ENCODE measurements around the gene DUS3L. TPM values are rescaled to one million over a fixed set of nuclear protein-coding genes. Genes with fewer than 3 reads are reported as not detected.

The DUS3L gene
- total RNA-seq, 2 experiments from 2014 or later = 38.3 to 42.1 TPM

DNA sequence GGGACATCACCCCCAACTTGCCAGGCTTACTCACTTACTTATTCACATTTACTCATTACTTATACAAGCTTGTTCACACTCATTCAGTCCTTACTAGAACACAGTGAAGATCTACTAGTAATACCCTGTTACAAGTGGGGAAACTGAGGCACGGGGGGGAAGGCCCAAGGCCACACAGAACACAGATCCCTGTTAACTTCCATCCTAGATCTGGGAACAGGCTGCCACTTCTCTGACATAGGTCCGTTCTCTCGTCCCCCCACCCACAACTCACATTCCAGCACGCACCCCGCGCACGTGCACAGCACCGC, 12.4 kb upstream of the DUS3L start:
- no peaks in the 10 kb centered on the region for H3K9me3 Mint-ChIP-seq
- CTCF ChIA-PET = interaction anchor here (0.6 to 2.3 kb wide), 42 partner anchors 8 to 892 kb away, joined by 3 to 58 read pairs (median 5); partner anchors contain the start of genes CATSPERD, CLPP, DUS3L and FUT6

DNA sequence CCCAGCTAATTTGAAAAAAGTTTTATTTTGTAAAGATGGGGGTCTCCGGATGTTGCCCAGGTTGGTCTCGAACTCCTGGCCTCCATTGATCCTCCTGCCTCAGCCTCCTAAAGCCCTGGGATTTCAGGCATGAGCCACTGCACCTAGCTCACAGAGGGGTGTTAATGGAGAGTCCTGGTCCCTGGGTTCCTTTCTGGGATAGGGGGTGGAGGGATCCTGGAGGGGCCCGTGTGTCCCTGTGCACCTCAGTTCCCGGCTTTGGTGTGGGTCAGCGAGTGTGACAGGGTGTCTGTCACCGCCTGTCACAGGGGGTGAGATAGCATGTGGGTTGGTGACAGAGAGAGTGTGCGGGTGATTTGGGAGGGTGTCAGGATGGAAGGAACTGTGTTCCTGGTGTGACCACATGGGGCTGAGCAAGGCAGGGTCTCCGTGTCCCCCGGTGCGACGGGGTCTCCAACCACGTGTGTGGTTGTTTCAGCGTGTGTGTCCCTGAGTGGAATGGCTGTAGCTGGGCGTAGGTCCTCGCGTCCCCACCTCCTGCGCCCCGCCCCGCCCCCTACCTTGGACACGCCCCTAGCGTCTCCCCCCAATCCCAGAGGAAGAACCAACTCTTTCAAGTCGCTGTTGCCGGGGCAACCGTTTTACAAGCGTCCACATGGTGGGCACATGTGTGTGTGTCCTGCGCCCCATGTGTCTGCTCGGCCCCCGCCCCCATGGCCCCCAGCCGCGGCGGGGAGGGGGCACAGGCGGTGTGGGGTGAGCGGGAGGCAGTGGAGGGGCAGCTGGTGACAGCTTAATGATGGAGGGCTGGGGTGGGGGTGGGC, 11.0 kb upstream of the DUS3L start:
- no peak overlapping the region for H3K27ac Mint-ChIP-seq
- no peak for DNase-seq
- peaks cover 23% of the 10 kb centered on the region for H3K4me1 Mint-ChIP-seq
- peaks cover 33% of the 10 kb centered on the region for H3K27me3 Mint-ChIP-seq
- ChIA-PET CTCF (no interaction called here), POLR2A (no interaction called here)
- no peaks in the 10 kb centered on the region for H3K9me3 Mint-ChIP-seq
- H3K4me3 Mint-ChIP-seq = no peak overlapping the region
- no peaks in the 10 kb centered on the region for H3K36me3 Mint-ChIP-seq (ENCODE audit: low read depth)

More for the DNA sequence above, 12.4 kb upstream of the DUS3L start:
- no peak for DNase-seq
- H3K4me3 Mint-ChIP-seq = peak overlapping the region; percentile 63
- POLR2A ChIA-PET = interaction anchor here (1.1 to 2.3 kb wide), 4 partner anchors 19 to 219 kb away, joined by 4 to 30 read pairs (median 14); partner anchors contain the start of genes NDUFA11 and VMAC
- peaks cover 23% of the 10 kb centered on the region for H3K4me1 Mint-ChIP-seq
- peaks cover 38% of the 10 kb centered on the region for H3K27me3 Mint-ChIP-seq
- no peak overlapping the region for H3K27ac Mint-ChIP-seq
- H3K36me3 Mint-ChIP-seq (ENCODE audit: low read depth) = no peaks in the 10 kb centered on the region

DNA sequence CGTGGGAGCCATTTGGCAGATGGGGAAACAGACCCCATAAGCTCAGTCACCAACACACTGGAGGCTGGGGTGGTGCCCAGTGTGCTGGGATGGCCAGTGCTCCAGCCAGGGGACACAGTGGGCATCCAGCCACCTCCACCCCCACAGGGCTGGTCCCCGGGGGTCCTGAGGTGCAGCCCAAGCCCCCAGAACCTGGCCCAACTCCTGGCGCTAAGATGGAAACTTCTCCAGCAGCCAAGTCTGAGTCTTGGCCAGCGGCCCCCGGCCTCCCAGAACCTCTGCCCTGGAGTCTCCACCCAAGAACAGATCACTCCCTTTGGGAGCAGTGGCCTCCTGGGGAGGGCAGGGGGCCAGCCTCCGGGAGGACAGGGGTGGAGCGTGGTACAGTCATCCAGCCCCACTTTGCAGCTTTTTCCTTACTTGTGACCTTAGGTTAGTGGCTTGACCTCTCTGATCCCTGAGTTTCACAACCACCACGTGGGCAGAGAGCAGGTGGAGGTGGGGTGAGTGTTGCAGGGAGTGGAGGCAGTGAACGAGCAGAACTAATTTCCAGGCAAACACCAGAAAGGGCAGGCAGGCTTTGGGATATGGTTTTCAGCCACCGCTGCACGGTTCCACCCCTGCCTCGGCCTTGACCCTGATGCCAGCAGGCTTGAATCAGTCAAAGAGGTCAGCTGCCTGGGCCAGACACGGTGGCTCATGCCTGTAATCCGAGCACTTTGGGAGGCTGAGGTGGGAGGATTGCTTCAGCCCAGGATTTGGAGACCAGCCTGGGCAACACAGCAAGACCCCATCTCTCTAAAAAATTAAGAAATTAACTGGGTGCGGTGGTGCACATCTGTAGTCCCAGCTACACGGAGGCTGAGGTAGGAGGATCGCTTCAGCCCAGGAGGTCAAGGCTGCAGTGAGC, 9.7 kb upstream of the DUS3L start:
- H3K27me3 Mint-ChIP-seq = peaks cover 22% of the 10 kb centered on the region
- no peak overlapping the region for H3K4me3 Mint-ChIP-seq
- ChIA-PET CTCF (no interaction called here), POLR2A (interaction anchor here (1.4 kb wide), 1 partner anchor 10 kb away, joined by 4 read pairs; the partner anchor contains the start of gene DUS3L)
- no peaks in the 10 kb centered on the region for H3K36me3 Mint-ChIP-seq (ENCODE audit: low read depth)
- H3K27ac Mint-ChIP-seq = no peak overlapping the region
- DNase-seq = no peak
- H3K9me3 Mint-ChIP-seq = no peaks in the 10 kb centered on the region
- H3K4me1 Mint-ChIP-seq = peaks cover 23% of the 10 kb centered on the region

DNA sequence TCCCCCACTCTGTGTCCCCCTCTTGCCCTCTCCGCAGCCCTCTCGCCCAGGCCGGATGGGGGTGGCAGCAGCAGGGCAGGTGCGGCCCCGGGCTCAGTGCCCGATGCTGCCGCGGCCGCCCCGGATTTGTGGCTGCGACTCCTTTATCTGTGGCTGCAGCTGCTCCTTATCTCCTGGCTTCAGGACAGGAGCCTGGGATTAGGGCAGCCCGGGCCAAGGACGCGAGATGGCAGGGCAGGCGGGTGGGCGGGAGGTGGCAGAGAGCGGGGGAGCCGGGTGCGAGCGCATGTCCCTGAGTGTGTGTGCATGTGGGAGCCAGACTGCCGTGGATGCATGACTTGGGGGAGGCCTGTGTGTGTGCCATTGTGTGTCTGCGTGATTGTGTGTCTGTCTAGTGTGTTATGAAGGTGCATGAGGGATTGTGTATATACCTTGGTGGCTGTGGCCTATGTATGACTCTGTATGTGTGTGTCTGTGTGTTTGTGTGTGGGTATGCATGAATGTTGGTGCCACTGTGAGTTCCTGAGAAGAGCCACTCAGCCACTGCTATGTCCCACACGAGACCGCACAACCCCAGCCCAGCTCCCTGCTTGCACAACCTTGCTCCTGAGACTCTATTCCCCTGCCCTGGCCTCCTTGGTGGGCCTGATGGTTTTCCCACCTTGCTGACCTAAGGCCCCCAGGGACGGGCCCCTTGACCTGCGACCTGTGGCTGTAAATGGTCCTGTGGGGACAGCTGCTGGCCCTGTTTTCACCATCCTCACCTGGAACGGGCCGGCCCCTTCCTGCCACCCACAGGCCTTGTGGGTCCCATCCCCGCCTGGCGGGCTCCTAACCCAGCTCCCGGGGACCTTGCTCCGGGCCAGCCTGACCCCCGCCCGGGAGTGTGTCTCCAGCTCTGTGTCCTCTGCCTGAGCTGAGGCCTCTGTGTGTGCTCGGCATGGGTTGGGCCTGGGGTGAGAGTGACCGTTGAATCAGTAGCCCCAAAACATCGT, 8.6 kb upstream of the DUS3L start:
- CTCF ChIA-PET = no interaction called here
- Mint-ChIP-seq H3K27ac (no peak overlapping the region), H3K9me3 (no peaks in the 10 kb centered on the region), H3K27me3 (peaks cover 18% of the 10 kb centered on the region), H3K4me1 (peaks cover 20% of the 10 kb centered on the region), H3K36me3 (ENCODE audit: low read depth) (no peaks in the 10 kb centered on the region), H3K4me3 (no peak overlapping the region)
- DNase-seq = no peak
- POLR2A ChIA-PET = interaction anchor here (0.5 to 1.4 kb wide), 2 partner anchors 9 kb away, joined by 3 to 4 read pairs; partner anchors contain the start of gene DUS3L

DNA sequence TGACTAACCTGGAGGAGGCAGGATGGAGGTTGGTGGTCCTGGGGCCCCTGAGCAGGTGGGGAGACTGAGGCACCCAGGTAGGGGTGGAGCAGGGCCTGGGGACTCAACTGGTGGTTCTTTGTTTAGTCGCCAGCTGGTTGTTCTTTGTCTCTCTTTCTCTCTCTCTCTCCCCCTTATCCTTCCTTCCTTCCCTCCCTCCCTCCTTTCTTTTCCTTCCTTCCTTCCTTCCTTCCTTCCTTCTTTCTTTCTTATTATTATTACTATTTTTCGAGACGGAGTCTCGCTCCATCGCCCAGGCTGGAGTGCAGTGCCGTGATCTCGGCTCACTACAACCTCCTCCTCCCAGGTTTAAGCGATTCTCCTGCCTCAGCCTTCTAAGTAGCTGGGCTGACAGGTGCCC, 7.3 kb upstream of the DUS3L start:
- Mint-ChIP-seq H3K27ac (no peak overlapping the region), H3K9me3 (no peaks in the 10 kb centered on the region), H3K36me3 (ENCODE audit: low read depth) (no peaks in the 10 kb centered on the region), H3K4me1 (peaks cover 9% of the 10 kb centered on the region), H3K27me3 (peaks cover 10% of the 10 kb centered on the region), H3K4me3 (no peak overlapping the region)
- DNase-seq = no peak
- ChIA-PET POLR2A (interaction anchor here (1.5 kb wide), 1 partner anchor 10 kb away, joined by 3 read pairs; no protein-coding TSS in a partner anchor), CTCF (no interaction called here)

DNA sequence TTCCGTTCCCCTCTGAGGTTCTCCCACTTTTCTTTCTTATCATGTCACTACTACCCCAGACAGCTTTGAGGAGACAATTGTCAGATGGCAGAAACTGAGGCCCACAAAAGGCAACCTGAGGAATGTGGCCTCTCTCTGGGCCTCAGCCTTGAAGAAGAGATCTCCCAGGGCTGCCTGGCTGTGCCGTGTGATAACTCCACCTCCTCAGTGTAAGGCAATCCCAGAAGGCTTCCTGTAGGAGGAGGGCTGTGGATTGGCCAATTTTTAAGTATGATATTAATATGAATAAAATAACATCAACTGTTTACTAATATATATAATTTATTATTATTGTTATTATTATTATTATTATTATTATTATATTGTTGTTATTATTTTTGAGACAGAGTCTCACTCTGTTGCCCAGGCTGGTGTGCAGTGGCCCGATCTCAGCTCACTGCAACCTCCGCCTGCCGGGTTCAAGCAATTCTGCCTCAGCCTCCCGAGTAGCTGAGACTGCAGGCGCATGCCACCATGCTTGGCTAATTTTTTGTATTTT, 4.5 kb upstream of the DUS3L start:
- Mint-ChIP-seq H3K4me3 (no peak overlapping the region), H3K36me3 (ENCODE audit: low read depth) (peaks cover 4% of the 10 kb centered on the region), H3K4me1 (peaks cover 8% of the 10 kb centered on the region), H3K9me3 (no peaks in the 10 kb centered on the region), H3K27ac (no peak overlapping the region), H3K27me3 (peaks cover 2% of the 10 kb centered on the region)
- DNase-seq = no peak
- POLR2A ChIA-PET = interaction anchor here (1.5 to 3.0 kb wide), 2 partner anchors 9 to 108 kb away, joined by 4 to 6 read pairs; partner anchors contain the start of genes NDUFA11 and NRTN
- CTCF ChIA-PET = interaction anchor here (0.7 to 1.5 kb wide), 4 partner anchors 9 to 185 kb away, joined by 3 to 6 read pairs (median 4); partner anchors contain the start of gene NRTN

DNA sequence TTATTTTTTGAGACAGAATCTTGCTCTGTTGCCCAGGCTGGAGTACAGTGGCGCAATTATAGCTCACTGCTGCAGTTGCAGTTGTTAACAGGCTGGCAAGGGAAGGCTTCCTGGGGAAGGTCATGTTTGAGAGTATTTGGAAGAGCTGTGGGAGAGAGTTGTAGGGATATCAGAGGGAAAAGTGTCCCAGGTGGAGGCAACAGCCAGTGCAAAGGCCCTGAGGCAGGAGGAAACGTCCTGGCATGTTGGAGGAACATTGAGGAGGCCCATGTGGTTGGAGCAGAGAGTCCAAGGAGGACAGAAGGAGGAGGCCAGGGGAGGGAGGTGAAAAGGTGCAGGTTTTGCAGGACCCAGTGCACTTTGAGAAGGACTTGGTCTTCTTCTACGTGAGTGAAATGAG, 2.2 kb upstream of the DUS3L start:
- DNase-seq = no peak
- Mint-ChIP-seq H3K27me3 (no peaks in the 10 kb centered on the region), H3K27ac (no peak overlapping the region), H3K36me3 (ENCODE audit: low read depth) (peaks cover 18% of the 10 kb centered on the region), H3K9me3 (no peaks in the 10 kb centered on the region), H3K4me1 (peaks cover 16% of the 10 kb centered on the region), H3K4me3 (no peak overlapping the region)
- POLR2A ChIA-PET = interaction anchor here (3.0 kb wide), 1 partner anchor 111 kb away, joined by 6 read pairs; the partner anchor contains the start of gene NDUFA11
- CTCF ChIA-PET = interaction anchor here (0.6 to 5.1 kb wide), 6 partner anchors 11 to 511 kb away, joined by 3 to 54 read pairs (median 4); no protein-coding TSS in a partner anchor

DNA sequence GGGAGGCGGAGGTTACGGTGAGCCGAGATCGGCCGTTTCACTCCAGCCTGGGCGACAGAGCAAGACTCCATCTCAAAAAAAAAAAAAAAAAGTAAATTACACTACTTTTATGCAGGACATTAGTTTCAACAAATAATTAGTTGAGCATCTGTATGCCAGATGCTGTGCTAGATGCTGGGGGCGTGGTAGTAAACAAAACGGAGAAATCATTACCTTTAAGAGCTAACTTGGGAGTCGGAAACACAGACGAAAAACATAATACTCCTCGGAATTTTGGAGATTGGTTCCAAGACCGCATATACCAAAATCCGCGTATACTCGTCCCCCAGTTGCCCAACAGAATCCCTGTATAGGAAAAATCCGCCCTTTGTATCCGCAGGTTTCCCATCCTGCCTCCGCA, 1.3 kb upstream of the DUS3L start:
- H3K27me3 Mint-ChIP-seq = no peaks in the 10 kb centered on the region

DNA sequence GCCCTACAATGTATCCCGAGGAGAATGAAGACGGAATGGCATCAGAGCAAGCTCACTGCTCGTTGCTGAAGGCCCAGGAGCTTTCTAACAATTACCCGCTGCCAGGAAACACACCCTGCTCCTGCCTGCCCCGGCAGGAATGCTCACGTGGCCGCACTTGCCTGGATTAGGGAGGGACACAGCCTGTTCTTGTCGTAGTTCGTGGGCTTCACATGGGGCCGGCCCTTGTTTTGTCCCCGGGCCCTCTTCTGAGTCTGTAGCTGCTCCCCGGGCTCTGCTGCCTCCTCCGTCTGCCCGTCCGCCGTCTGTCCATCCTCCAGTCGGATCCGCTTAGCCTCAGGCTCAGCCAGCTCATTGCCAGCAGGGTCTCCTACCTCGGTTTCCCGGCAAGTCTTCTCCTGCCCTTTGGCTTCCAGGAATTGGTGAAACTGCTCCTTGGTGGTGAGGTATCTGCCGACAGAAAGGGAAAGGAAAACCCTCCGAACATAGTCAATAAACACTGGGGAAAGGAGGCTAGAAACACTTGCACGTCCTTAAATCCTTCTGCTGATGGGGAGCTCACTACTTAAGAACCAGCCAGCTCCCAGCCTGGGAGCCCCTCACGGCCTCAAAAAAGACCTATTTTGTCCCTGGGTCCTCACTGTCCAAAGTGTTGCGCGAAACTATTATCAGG, 941 bp downstream of the DUS3L start:
- no peak for DNase-seq
- peaks cover 34% of the 10 kb centered on the region for H3K36me3 Mint-ChIP-seq (ENCODE audit: low read depth)
- ChIA-PET CTCF (interaction anchor here (1.1 to 5.1 kb wide), 6 partner anchors 14 to 114 kb away, joined by 3 to 54 read pairs (median 4); partner anchors contain the start of gene NDUFA11), POLR2A (interaction anchor here (0.6 to 2.6 kb wide), 10 partner anchors 9 to 174 kb away, joined by 3 to 17 read pairs (median 4); partner anchors contain the start of genes CATSPERD, LONP1, NDUFA11 and SAFB)
- H3K4me1 Mint-ChIP-seq = peaks cover 16% of the 10 kb centered on the region
- H3K4me3 Mint-ChIP-seq = peak overlapping the region; percentile 99
- peak overlapping the region; percentile 100 for H3K27ac Mint-ChIP-seq
- no peaks in the 10 kb centered on the region for H3K27me3 Mint-ChIP-seq
- H3K9me3 Mint-ChIP-seq = no peaks in the 10 kb centered on the region

More for the DNA sequence above, 1.3 kb upstream of the DUS3L start:
- Mint-ChIP-seq H3K4me3 (no peak overlapping the region), H3K36me3 (ENCODE audit: low read depth) (peaks cover 21% of the 10 kb centered on the region), H3K27ac (no peak overlapping the region), H3K9me3 (no peaks in the 10 kb centered on the region), H3K4me1 (peaks cover 16% of the 10 kb centered on the region)
- ChIA-PET POLR2A (interaction anchor here (1.9 kb wide), 1 partner anchor 101 kb away, joined by 6 read pairs; no protein-coding TSS in a partner anchor), CTCF (interaction anchor here (0.6 to 5.1 kb wide), 2 partner anchors 12 to 329 kb away, joined by 3 to 54 read pairs; no protein-coding TSS in a partner anchor)
- no peak for DNase-seq

DNA sequence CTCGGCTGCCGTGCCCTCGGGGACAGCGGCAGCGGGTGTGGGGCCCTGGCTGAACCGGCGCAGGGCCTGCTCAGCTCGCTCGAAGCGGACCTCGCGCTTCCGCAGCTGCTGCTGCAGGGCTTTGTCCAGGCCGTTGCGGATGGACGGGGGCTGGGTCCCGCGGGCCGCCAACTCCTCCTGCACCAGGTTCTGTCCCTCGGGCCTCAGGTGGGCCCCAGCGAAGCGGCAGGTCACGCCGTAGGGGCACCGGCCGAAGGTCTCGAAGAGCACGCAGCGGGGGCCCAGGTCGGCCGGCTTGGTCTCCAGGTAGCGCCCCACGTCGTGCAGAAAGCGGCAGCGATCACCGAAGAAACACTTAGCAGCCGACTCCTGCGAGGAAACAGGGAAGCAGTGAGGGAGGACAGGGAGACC, 1.6 kb downstream of the DUS3L start:
- ChIA-PET CTCF (no interaction called here), POLR2A (interaction anchor here (1.4 to 2.6 kb wide), 4 partner anchors 9 to 70 kb away, joined by 3 to 17 read pairs (median 9); partner anchors contain the start of genes CATSPERD and LONP1)
- H3K4me1 Mint-ChIP-seq = peaks cover 16% of the 10 kb centered on the region
- H3K27me3 Mint-ChIP-seq = no peaks in the 10 kb centered on the region
- no peak for DNase-seq
- H3K9me3 Mint-ChIP-seq = no peaks in the 10 kb centered on the region
- no peak overlapping the region for H3K27ac Mint-ChIP-seq
- H3K36me3 Mint-ChIP-seq (ENCODE audit: low read depth) = peaks cover 34% of the 10 kb centered on the region
- peak overlapping the region; percentile 46 for H3K4me3 Mint-ChIP-seq

DNA sequence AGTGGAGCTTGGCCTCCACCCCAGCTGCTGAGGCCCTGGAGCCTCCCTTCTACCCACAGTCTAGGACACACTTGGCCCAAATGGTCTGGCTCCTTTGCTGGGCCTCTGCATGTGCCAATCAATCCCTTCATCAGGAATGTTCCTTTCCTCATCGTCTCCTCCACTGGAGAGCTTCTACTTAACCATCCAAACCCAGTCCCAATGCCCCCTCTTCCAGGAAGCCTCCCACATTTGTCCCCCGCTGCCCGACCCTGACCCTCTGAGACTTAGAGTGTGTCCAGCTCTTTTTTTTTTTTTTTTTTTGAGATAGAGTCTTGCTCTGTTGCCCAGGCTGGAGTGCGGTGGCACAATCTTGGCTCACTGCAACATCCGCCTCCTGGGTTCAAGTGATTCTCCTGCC, 2.5 kb downstream of the DUS3L start:
- no peak for DNase-seq
- ChIA-PET POLR2A (interaction anchor here (1.1 kb wide), 1 partner anchor 69 kb away, joined by 3 read pairs; no protein-coding TSS in a partner anchor), CTCF (interaction anchor here (0.8 kb wide), 1 partner anchor 16 kb away, joined by 3 read pairs; the partner anchor contains the start of gene NRTN)
- H3K27ac Mint-ChIP-seq = no peak overlapping the region
- peaks cover 39% of the 10 kb centered on the region for H3K36me3 Mint-ChIP-seq (ENCODE audit: low read depth)
- H3K4me1 Mint-ChIP-seq = peaks cover 16% of the 10 kb centered on the region
- H3K4me3 Mint-ChIP-seq = no peak overlapping the region
- H3K27me3 Mint-ChIP-seq = no peaks in the 10 kb centered on the region
- H3K9me3 Mint-ChIP-seq = no peaks in the 10 kb centered on the region

All from activated CD4-positive, alpha-beta memory T cell treated with anti-CD3 and anti-CD28 coated beads, Interleukin-2, amount 10 ng/mL, durations not matched to agents 7 days and 5 days (primary cell).